Measurements from ENCODE around the gene SACM1L.

The SACM1L gene

DNA sequence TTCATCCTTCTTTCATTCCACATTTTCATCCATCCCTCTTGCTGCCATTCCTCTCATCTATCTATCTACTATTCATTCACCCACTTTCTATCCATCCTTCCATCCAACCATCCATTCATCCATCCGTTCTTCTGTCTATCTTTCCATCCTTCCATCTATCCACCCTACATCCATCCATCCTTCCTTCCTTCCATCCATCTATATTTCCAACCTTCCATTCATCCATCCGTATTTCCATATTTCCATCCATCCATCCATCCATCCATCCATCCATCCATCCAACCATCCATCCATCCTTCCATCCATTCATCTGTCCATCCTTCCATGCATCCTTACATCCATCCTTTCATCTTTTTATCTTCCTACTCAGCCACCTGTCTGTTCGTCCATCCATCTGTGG, 93.2 kb downstream of the SACM1L start:
- TF ChIP-seq, protein P1, sequence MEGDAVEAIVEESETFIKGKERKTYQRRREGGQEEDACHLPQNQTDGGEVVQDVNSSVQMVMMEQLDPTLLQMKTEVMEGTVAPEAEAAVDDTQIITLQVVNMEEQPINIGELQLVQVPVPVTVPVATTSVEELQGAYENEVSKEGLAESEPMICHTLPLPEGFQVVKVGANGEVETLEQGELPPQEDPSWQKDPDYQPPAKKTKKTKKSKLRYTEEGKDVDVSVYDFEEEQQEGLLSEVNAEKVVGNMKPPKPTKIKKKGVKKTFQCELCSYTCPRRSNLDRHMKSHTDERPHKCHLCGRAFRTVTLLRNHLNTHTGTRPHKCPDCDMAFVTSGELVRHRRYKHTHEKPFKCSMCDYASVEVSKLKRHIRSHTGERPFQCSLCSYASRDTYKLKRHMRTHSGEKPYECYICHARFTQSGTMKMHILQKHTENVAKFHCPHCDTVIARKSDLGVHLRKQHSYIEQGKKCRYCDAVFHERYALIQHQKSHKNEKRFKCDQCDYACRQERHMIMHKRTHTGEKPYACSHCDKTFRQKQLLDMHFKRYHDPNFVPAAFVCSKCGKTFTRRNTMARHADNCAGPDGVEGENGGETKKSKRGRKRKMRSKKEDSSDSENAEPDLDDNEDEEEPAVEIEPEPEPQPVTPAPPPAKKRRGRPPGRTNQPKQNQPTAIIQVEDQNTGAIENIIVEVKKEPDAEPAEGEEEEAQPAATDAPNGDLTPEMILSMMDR (conservative IDR thresholded peaks at IDR 0.05; ENCODE audit: control insufficient read depth, insufficient read depth, low read depth, low read length), result no peak
- no peak for DNase-seq (ENCODE audit: low read depth)
- no peak overlapping the region for H3K4me3 ChIP-seq (ENCODE audit: control insufficient read depth, low read depth, low read length)

DNA sequence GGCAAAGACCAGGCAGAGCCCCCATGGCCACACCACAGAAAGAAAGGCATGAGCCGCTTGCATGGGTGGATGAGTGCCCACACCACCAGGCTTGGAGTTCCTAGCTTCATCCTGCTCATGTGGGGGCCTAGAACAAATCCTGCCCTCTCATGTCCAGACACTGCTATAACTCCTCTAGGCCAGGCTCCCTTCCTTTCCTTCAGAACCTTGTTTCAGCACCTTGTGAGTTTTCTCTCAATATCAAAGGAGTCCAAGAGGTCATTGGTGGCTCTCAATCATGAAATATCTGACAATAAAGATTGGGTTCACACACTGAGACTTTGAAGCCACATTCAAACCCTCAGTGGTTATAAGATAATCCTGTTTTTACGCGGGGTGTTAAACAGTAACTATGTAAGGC, 94.5 kb downstream of the SACM1L start:
- H3K4me3 ChIP-seq (ENCODE audit: control insufficient read depth, low read depth, low read length), result no peak overlapping the region
- TF ChIP-seq, protein P1 (conservative IDR thresholded peaks at IDR 0.05; ENCODE audit: control insufficient read depth, insufficient read depth, low read depth, low read length), result no peak
- no peak for DNase-seq (ENCODE audit: low read depth)

DNA sequence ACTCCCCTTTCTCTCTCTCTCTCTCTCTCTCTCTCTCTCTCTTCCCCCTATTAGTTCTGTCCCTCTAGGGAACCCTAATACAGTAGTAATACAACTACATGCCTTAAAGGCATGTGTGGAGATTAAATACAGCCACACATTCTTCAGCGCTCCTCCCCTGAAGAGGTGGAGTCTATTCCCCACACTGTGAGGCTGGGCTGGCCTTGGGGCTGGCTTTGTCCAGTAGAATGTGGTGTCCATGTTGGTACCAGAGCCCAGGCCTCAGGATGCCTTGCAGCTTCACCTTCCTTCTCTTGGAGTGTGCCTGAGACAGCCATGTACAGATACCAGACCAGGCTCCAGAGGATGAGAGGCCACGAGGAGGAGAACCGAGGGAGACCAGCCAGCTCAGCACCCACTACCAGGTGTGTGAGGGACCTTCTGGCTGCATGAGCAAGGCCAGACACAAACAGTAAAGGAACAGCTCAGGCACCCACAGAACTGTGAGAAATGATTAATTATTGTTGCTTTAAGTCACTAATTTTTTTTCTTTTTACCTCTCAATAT, 96.5 kb downstream of the SACM1L start:
- H3K4me3 ChIP-seq (ENCODE audit: control insufficient read depth, low read depth, low read length), result no peak overlapping the region
- TF ChIP-seq, protein P1 (conservative IDR thresholded peaks at IDR 0.05; ENCODE audit: control insufficient read depth, insufficient read depth, low read depth, low read length), result no peak
- no peak for DNase-seq (ENCODE audit: low read depth)

DNA sequence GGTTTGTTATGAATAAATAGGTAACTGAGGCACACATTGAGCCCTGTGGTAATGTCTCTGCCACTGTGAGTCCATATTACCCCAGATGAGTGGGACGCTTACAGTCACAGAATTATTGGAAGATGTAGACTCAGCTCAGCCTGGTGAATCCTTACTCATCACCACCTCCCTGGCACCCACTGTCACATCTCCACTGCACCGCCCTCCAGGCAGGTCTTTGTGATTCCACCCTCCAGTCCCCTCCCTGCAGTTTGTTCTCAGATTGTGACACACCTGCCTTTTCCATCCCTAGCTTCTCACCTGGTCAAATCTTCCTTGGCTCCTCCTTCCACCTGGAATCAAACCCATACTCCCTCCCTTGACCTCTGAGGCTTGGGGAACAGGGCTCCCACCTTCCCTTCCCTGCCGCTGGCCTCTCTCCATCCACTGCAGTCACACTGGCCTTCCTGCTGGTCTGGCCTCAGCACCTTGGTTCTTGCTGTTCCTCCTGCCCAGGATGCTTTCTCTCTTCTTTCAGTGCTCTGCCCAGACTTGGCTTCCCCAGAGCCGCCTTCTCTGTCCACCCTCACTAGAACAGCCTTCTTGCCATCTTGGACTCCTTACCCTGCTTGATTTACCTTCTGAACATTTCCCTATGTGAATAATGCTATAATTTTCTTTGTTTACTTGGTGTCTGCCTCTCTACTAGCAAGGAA, 97.8 kb downstream of the SACM1L start:
- no peak overlapping the region for H3K4me3 ChIP-seq (ENCODE audit: control insufficient read depth, low read depth, low read length)
- TF ChIP-seq, protein P1 (conservative IDR thresholded peaks at IDR 0.05; ENCODE audit: control insufficient read depth, insufficient read depth, low read depth, low read length), result no peak
- no peak for DNase-seq (ENCODE audit: low read depth)

DNA sequence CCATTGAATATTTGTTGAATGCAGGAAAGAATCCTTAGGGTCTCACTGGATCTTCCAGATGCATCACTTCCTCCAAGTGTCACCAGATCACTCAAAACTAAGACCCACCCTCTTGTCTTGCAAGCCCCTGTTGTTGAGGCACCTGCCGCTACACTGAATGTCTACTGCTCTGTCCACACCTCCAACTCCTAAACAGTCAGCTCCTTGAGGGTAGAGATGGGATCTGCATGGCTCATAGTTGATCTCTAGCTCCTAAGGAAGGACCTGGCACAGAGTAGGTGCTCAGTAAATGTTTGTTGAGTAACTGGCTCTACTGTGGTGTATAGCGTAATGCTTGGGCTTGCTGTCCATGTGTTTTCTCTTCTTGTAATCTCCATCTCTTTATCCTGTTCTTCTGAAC, 98.4 kb downstream of the SACM1L start:
- TF ChIP-seq, protein P1 (conservative IDR thresholded peaks at IDR 0.05; ENCODE audit: control insufficient read depth, insufficient read depth, low read depth, low read length), result no peak

DNA sequence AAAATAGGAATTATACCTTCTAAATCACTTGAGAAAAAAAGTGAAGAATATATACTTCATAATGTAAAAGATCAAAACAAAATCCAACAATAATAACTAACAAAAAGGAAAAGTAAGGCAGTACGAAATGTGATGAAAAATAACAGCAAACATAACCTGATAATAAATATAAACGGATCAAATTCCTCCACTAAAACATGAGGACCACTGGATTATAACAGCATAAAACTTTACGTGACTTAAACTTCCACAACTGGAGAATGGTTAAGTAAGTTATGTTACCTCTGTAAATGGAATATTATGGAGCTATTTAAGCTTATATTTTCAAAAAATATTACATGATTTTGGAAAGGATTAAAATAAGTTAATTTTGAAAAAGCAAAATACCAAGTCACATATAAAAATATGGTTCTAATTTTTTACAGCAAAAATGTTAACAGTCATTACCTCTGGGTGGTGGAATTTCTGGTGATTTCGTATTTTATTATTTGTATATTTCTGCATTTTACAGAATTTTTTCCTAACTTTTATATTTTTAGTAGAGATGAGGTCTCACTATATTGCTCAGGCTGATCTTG, 100.1 kb downstream of the SACM1L start:
- no peak overlapping the region for H3K4me3 ChIP-seq (ENCODE audit: control insufficient read depth, low read depth, low read length)
- TF ChIP-seq, protein P1 (conservative IDR thresholded peaks at IDR 0.05; ENCODE audit: control insufficient read depth, insufficient read depth, low read depth, low read length), result no peak
- DNase-seq (ENCODE audit: low read depth), result no peak

More for the DNA sequence above, 98.4 kb downstream of the SACM1L start:
- no peak overlapping the region for H3K4me3 ChIP-seq (ENCODE audit: control insufficient read depth, low read depth, low read length)
- no peak for DNase-seq (ENCODE audit: low read depth)

Data from fibroblast of mammary gland (primary cell).